SJCRH30 (cell line): Measurements from ENCODE around the gene TMED10. TPM values are rescaled to one million over a fixed set of nuclear protein-coding genes. Genes with fewer than 3 reads are reported as not detected.
"Not testable (repeated sequence)": the region's sequence is repeated elsewhere in the genome, so short reads cannot be mapped to it uniquely, and the experiment has no call there.

Experiments used
- DNase-seq, 2 experiments: peaks; one replicate each; pipeline ENCODE4 v3.0.0-alpha.2; 2015 to 2020
- H3K27ac ChIP-seq: fragments of 250-450 bp; sonication (Bioruptor Pico); 2 replicates; pipeline ENCODE4 v1.5.1; 2020; ENCODE audit warnings: mild to moderate bottlenecking, moderate library complexity
- H3K27me3 ChIP-seq: fragments of 250-450 bp; sonication (Bioruptor Pico); 2 replicates; pipeline ENCODE4 v1.5.1; 2020; ENCODE audit warnings: mild to moderate bottlenecking, moderate library complexity
- H3K36me3 ChIP-seq: fragments of 250-450 bp; sonication (Bioruptor Pico); 2 replicates; pipeline ENCODE4 v1.5.1; 2020; ENCODE audit warnings: mild to moderate bottlenecking, moderate library complexity
- H3K4me1 ChIP-seq: fragments of 250-450 bp; sonication (Bioruptor Pico); 2 replicates; pipeline ENCODE4 v1.5.1; 2020; ENCODE audit warnings: mild to moderate bottlenecking, moderate library complexity
- H3K4me3 ChIP-seq: fragments of 250-450 bp; sonication (Bioruptor Pico); 2 replicates; pipeline ENCODE4 v1.5.1; 2020; ENCODE audit warnings: mild to moderate bottlenecking, moderate library complexity
- H3K9me3 ChIP-seq: fragments of 250-450 bp; sonication (Bioruptor Pico); replicated peaks from 2 replicates; pipeline ENCODE4 v1.5.1; 2020; ENCODE audit warnings: mild to moderate bottlenecking, moderate library complexity
- total RNA-seq: library from RNA; depleted of rRNA; stranded (reverse); fragments of >200 nt; shearing (Covaris generic); gene quantifications from 2 replicates; pipeline ENCODE4 v1.2.3, GENCODE V29; 2014

Gene TMED10
- total RNA-seq, 1 experiment from 2014 or later, result 123 TPM

- Histone ChIP-seq H3K36me3 (peaks cover 12% of the 10 kb centered on the region), H3K4me3 (no peak overlapping the region), H3K27me3 (no peaks in the 10 kb centered on the region), H3K4me1 (no peaks in the 10 kb centered on the region), H3K27ac (no peak overlapping the region), H3K9me3 (no peaks in the 10 kb centered on the region)
- no peak for DNase-seq
Measured at GRCh38 chr14:75138492-75138891, 37.9 kb downstream of the TMED10 start.

DNA sequence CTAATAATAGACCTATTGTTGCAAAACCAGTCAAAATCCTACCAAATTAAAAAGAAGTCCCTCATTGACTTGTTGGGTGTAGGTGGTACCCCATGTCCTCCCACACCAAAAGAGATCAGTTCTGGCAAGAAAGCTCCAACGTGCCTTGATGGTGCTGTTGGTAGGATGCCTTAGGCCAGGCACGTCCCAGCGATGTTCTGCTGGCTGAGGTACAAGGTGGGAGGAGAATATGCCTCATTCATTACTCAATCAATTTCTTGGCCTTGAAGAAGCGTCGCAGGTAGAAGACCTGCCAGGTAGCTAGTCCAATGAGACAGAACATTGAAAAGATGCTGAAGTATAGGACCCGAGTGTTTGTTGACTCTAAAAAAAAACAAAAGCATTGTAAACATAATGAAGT, 41.8 kb downstream of the TMED10 start:
- Histone ChIP-seq H3K4me3 (no peak overlapping the region), H3K27ac (no peak overlapping the region), H3K27me3 (no peaks in the 10 kb centered on the region), H3K4me1 (no peaks in the 10 kb centered on the region), H3K36me3 (peaks cover 16% of the 10 kb centered on the region), H3K9me3 (no peaks in the 10 kb centered on the region)
- no peak for DNase-seq

DNA sequence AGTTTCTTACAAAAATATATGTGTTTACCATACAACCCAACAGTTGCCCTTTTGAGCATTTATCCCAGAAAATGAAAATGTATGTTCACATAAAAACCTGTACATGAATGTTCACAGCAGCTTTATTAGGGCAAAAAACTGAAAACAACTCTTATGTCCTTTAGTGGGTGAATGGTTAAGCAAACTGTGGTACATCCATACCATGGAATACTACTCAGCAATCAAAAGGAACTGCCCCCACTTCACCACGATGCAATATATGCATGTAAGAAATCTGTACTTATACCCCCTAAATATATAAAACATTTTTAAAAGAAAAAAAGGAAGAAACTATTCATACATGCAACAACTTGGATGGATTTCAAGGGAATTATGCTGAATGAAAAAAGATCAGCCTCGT, 42.8 kb downstream of the TMED10 start:
- Histone ChIP-seq H3K36me3 (peaks cover 16% of the 10 kb centered on the region), H3K27ac (no peak overlapping the region), H3K4me1 (no peaks in the 10 kb centered on the region), H3K4me3 (no peak overlapping the region), H3K9me3 (no peaks in the 10 kb centered on the region), H3K27me3 (no peaks in the 10 kb centered on the region)
- DNase-seq, result no peak

DNA sequence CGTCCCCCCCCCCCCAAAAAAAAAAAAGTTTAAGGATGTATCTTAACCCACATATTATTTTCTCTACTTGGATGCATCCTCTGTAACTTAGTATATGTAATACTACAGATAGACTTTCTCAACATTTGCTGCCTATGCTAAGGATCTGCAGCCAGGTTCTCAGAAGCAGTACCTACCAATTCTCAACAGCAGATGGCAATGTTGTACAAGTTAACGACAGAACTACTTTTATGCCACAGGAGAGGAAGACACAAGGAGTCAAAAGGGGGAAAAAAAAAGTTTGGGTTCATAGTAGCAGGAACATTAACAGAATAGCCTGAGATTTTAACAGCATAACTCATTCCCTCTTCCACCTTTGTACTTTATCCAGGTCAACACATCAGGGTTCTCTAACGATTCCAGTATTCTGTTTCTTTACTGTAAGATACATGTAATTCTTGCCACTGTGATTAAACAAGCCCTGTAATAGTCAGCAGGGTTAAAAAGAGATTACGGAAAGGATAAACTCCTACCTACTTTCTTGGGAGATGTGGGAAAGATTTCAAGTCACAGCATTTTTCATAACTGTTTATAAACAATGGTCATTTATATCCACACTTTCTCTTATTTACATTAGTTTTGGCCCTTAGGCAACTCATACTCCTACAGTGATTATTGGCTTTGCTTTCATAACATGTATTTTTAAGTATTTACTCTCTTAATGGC, 43.9 kb downstream of the TMED10 start:
- Histone ChIP-seq H3K27me3 (no peaks in the 10 kb centered on the region), H3K4me3 (no peak overlapping the region), H3K36me3 (peaks cover 16% of the 10 kb centered on the region), H3K4me1 (no peaks in the 10 kb centered on the region), H3K9me3 (no peaks in the 10 kb centered on the region), H3K27ac (no peak overlapping the region)
- DNase-seq, result peak; percentile 39 to 88

DNA sequence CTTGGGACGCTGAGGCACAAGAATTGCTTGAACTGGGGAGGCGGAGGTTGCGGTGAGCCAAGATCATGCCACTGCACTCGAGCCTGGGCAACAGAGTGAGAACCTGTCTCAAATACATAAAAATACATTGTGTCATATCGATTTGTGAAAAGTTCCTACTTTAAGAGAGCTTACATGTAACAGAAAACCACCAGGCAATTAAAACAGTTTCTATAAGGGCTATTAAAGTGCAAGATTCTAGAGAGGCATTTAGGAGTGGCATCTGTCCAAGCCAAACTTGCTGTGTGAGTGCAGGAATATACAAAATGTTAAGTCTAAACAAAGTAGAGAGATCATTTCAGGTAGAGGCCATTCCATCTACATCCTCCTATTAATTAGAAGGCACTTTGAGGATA, 47.8 kb downstream of the TMED10 start:
- peaks cover 4% of the 10 kb centered on the region; the same call in 1 of the 2 replicates for H3K4me1 ChIP-seq
- H3K4me3 ChIP-seq, result no peak overlapping the region
- DNase-seq, result no peak
- no peaks in the 10 kb centered on the region for H3K27me3 ChIP-seq
- H3K27ac ChIP-seq, result no peak overlapping the region
- H3K36me3 ChIP-seq, result peaks cover 5% of the 10 kb centered on the region
- H3K9me3 ChIP-seq, result no peaks in the 10 kb centered on the region

- no peaks in the 10 kb centered on the region for H3K9me3 ChIP-seq
- no peak overlapping the region for H3K4me3 ChIP-seq
- no peak overlapping the region for H3K27ac ChIP-seq
Measured at GRCh38 chr14:75127903-75128595, 48.4 kb downstream of the TMED10 start.

DNA sequence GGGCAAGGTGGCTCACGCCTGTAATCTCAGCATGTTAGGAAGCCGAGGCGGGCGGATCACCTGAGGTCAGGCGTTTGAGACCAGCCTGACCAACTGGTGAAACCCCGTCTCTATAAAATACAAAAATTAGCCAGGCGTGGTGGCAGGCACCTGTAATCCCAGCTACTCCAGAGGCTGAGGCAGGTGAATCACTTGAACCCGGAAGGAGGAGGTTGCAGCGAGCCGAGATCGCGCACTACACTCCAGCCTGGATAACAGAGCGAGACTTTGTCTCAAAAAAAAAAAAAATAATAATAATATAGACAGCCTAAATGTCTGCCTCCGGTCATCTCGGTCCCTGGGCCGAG, 49.0 kb downstream of the TMED10 start:
- Histone ChIP-seq H3K27ac (peak overlapping the region; percentile 83), H3K4me3 (peak overlapping the region; percentile 90)
- H3K9me3 ChIP-seq, H3K36me3 ChIP-seq, DNase-seq, H3K4me1 ChIP-seq, H3K27me3 ChIP-seq: not testable (repeated sequence)

More at GRCh38 chr14:75127903-75128595, 48.4 kb downstream of the TMED10 start:
- DNase-seq, result no peak
- Histone ChIP-seq H3K36me3 (peaks cover 2% of the 10 kb centered on the region; the same call in 1 of the 2 replicates), H3K4me1 (peaks cover 4% of the 10 kb centered on the region; the same call in 1 of the 2 replicates), H3K27me3 (no peaks in the 10 kb centered on the region)

GRCh38 chr14:75126679-75127473, 49.5 kb downstream of the TMED10 start, which contains the start of gene NEK9:
TSS of gene NEK9 (minus strand) at chr14:75127048. CDS start at chr14:75126921, 127 bp downstream.
- Histone ChIP-seq H3K4me1 (peaks cover 4% of the 10 kb centered on the region; the same call in 1 of the 2 replicates), H3K4me3 (peak within 1 kb of the TSS; percentile 90), H3K36me3 (no peaks in the 10 kb centered on the region), H3K27me3 (no peaks in the 10 kb centered on the region), H3K9me3 (no peaks in the 10 kb centered on the region), H3K27ac (peak within 1 kb of the TSS; percentile 83)
- DNase-seq, result peak; percentile 91 to 92

DNA sequence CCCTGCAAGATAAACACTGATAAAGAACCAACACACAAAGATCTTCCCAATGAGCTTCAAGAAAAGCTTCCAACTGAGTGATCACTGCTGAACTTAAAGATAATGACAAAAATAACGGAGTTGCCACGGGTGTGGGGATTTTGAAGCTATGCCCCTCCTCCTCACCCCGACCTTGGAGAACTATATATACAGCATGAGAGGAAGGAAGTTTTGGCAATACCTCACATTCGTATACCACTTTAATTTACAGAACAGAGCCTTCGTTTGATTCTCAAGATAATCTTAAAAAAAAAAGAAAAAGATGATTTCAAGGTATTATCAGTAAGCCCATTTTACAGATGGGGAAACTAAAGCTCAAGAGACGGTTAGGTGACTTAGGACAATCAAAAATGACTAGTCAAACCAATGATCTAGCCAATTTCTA, 50.3 kb downstream of the TMED10 start:
- Histone ChIP-seq H3K36me3 (no peaks in the 10 kb centered on the region), H3K27me3 (no peaks in the 10 kb centered on the region), H3K4me3 (peak overlapping the region; percentile 90), H3K4me1 (peaks cover 4% of the 10 kb centered on the region; the same call in 1 of the 2 replicates), H3K27ac (peak overlapping the region; percentile 83), H3K9me3 (no peaks in the 10 kb centered on the region)
- peak in 1 of 2 experiments; percentile 8 for DNase-seq

GRCh38 chr14:75125617-75126016, 50.8 kb downstream of the TMED10 start:
- H3K27ac ChIP-seq, result no peak overlapping the region
- H3K4me3 ChIP-seq, result peak overlapping the region; percentile 90
- no peaks in the 10 kb centered on the region for H3K9me3 ChIP-seq
- no peak for DNase-seq
- no peaks in the 10 kb centered on the region for H3K36me3 ChIP-seq
- peaks cover 4% of the 10 kb centered on the region; the same call in 1 of the 2 replicates for H3K4me1 ChIP-seq
- no peaks in the 10 kb centered on the region for H3K27me3 ChIP-seq

DNA sequence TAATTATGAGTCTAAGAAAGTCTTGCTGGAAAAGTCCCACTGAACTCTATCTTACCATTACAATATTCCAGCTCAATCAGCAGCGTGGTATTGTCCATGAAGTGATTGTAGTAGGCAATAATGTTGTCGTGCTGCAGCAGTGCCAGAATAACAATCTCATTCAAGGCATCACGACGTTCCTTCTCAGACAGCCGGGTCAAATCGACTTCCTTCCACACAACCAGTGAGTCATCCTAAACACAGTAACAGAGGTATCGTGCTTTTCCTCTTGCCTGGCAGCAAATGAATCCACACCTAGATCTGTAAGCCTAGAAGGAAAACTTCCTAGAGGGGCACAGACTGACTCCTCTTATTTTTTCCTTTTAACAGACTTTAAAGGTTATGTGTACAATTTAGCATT, 52.4 kb downstream of the TMED10 start:
- Histone ChIP-seq H3K4me1 (peaks cover 4% of the 10 kb centered on the region; the same call in 1 of the 2 replicates), H3K27me3 (no peaks in the 10 kb centered on the region), H3K4me3 (no peak overlapping the region), H3K9me3 (no peaks in the 10 kb centered on the region), H3K27ac (no peak overlapping the region), H3K36me3 (peaks cover 6% of the 10 kb centered on the region)
- DNase-seq, result no peak

- no peak overlapping the region for H3K4me3 ChIP-seq
- H3K4me1 ChIP-seq, result peaks cover 4% of the 10 kb centered on the region; the same call in 1 of the 2 replicates
- DNase-seq, result no peak
- no peaks in the 10 kb centered on the region for H3K27me3 ChIP-seq
- H3K36me3 ChIP-seq, result peaks cover 23% of the 10 kb centered on the region
- no peak overlapping the region for H3K27ac ChIP-seq
- no peaks in the 10 kb centered on the region for H3K9me3 ChIP-seq
Measured at GRCh38 chr14:75121552-75121951, 54.9 kb downstream of the TMED10 start.

DNA sequence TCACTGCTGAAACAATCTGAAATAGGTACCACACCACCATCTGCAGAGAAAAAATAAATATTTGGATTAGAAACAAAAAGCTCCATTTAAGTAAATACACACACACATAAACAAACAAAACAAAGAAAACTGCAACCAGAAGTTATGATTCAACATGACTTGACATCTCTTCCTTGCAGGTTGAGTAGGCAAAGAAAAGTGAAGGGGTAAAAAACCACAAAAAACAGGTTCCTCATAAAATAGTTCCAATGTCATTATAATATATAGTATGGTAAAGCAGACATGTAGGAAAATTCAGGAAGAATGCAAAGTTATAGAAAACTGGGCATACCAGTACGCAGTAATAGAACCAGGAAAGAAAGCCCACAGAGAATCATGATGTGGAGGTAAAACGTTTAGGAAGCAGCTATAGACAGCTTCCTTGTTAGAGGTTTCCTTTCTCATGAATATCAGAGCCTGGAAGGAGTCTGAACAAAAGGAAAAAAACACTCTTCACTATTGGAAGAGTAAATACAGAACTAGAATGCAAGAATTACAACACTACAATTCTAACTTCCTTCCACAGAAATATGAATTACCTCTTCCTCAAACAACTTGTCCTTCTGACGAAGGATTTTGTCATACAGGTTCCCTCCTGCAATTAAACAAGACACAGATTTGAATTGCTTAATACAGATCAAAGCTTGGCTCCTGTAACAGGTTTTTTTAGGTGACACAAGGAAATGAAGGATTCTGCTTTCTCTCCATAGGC, 55.7 kb downstream of the TMED10 start:
- Histone ChIP-seq H3K27me3 (no peaks in the 10 kb centered on the region), H3K4me1 (peaks cover under 1% of the 10 kb centered on the region; the same call in 1 of the 2 replicates), H3K36me3 (peaks cover 31% of the 10 kb centered on the region), H3K27ac (no peak overlapping the region), H3K4me3 (no peak overlapping the region), H3K9me3 (no peaks in the 10 kb centered on the region)
- no peak for DNase-seq

GRCh38 chr14:75119056-75119455, 57.4 kb downstream of the TMED10 start:
- no peak for DNase-seq
- Histone ChIP-seq H3K27me3 (no peaks in the 10 kb centered on the region), H3K27ac (no peak overlapping the region), H3K36me3 (peaks cover 37% of the 10 kb centered on the region), H3K4me1 (no peaks in the 10 kb centered on the region), H3K4me3 (no peak overlapping the region), H3K9me3 (no peaks in the 10 kb centered on the region)
